ENCODE measurements around the gene USP37. TPM values are rescaled to one million over a fixed set of nuclear protein-coding genes. Genes with fewer than 3 reads are reported as not detected.

The USP37 gene
- total and polyA plus RNA-seq, 2 of the 13 experiments (the other 11 are each of a cell fraction or from before 2014, with no cell fraction given): 6.5 to 30.6 TPM

- TF ChIP-seq MTA1 (CRISPR knock-in tag; IDR thresholded peaks at IDR 0.05; ENCODE audit: borderline replicate concordance) (peak; percentile 6; the same call in 1 of the 2 replicates), PHF20 (CRISPR knock-in tag; IDR thresholded peaks at IDR 0.05) (no peak), ZBTB1 (CRISPR knock-in tag; IDR thresholded peaks at IDR 0.05; ENCODE audit: borderline replicate concordance) (no peak), GPBP1L1 (CRISPR knock-in tag; IDR thresholded peaks at IDR 0.05) (no peak), ZNF296 (CRISPR knock-in tag; conservative IDR thresholded peaks at IDR 0.05) (no peak), NR0B2 (CRISPR knock-in tag; IDR thresholded peaks at IDR 0.05) (no peak), IKZF4 (CRISPR knock-in tag; IDR thresholded peaks at IDR 0.05; ENCODE audit: borderline replicate concordance, low read depth, not compliant biosample characterization) (peak; percentile 63), HDAC1 (CRISPR knock-in tag; IDR thresholded peaks at IDR 0.05) (no peak), ZNF788 (CRISPR knock-in tag; IDR thresholded peaks at IDR 0.05; ENCODE audit: borderline replicate concordance) (no peak), SMAD3 (CRISPR knock-in tag; IDR thresholded peaks at IDR 0.05) (no peak), ZNF816 (CRISPR knock-in tag; IDR thresholded peaks at IDR 0.05; ENCODE audit: borderline replicate concordance) (no peak), KDM6A (CRISPR knock-in tag; IDR thresholded peaks at IDR 0.05; ENCODE audit: low read depth) (no peak), PTBP1 (IDR thresholded peaks at IDR 0.05; ENCODE audit: low read depth, low read length, poor library complexity, severe bottlenecking) (no peak), ZMYM4 (CRISPR knock-in tag; IDR thresholded peaks at IDR 0.05) (no peak), NFYB (CRISPR knock-in tag; IDR thresholded peaks at IDR 0.05) (no peak), ZNF549 (CRISPR knock-in tag; IDR thresholded peaks at IDR 0.05) (no peak), GABPB1 (CRISPR knock-in tag; IDR thresholded peaks at IDR 0.05) (0 out of 2 replicates have a peak, but pooled peaks have one; percentile 0), SUZ12 (IDR thresholded peaks at IDR 0.05; ENCODE audit: low read depth, low read length) (no peak), NCOA1 (CRISPR knock-in tag; IDR thresholded peaks at IDR 0.05) (no peak)
- TF ChIP-seq, protein P1, sequence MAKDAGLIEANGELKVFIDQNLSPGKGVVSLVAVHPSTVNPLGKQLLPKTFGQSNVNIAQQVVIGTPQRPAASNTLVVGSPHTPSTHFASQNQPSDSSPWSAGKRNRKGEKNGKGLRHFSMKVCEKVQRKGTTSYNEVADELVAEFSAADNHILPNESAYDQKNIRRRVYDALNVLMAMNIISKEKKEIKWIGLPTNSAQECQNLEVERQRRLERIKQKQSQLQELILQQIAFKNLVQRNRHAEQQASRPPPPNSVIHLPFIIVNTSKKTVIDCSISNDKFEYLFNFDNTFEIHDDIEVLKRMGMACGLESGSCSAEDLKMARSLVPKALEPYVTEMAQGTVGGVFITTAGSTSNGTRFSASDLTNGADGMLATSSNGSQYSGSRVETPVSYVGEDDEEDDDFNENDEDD (CRISPR knock-in tag; IDR thresholded peaks at IDR 0.05; ENCODE audit: borderline replicate concordance): no peak
- TF ChIP-seq, protein P2, sequence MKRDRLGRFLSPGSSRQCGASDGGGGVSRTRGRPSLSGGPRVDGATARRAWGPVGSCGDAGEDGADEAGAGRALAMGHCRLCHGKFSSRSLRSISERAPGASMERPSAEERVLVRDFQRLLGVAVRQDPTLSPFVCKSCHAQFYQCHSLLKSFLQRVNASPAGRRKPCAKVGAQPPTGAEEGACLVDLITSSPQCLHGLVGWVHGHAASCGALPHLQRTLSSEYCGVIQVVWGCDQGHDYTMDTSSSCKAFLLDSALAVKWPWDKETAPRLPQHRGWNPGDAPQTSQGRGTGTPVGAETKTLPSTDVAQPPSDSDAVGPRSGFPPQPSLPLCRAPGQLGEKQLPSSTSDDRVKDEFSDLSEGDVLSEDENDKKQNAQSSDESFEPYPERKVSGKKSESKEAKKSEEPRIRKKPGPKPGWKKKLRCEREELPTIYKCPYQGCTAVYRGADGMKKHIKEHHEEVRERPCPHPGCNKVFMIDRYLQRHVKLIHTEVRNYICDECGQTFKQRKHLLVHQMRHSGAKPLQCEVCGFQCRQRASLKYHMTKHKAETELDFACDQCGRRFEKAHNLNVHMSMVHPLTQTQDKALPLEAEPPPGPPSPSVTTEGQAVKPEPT (CRISPR knock-in tag; IDR thresholded peaks at IDR 0.05; ENCODE audit: low read depth): no peak
- TF ChIP-seq, protein P3, sequence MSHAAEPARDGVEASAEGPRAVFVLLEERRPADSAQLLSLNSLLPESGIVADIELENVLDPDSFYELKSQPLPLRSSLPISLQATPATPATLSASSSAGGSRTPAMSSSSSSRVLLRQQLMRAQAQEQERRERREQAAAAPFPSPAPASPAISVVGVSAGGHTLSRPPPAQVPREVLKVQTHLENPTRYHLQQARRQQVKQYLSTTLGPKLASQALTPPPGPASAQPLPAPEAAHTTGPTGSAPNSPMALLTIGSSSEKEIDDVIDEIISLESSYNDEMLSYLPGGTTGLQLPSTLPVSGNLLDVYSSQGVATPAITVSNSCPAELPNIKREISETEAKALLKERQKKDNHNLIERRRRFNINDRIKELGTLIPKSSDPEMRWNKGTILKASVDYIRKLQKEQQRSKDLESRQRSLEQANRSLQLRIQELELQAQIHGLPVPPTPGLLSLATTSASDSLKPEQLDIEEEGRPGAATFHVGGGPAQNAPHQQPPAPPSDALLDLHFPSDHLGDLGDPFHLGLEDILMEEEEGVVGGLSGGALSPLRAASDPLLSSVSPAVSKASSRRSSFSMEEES (CRISPR knock-in tag; IDR thresholded peaks at IDR 0.05): no peak
Measured at GRCh38 chr2:218401890-218402289, 166.3 kb downstream of the USP37 start (continued).

All from HepG2 (cell line).